Effector CD4-positive, alpha-beta T cell (primary cell): Measurements from ENCODE around the gene GFPT2.

Source experiments
- DNase-seq: peaks from one replicate; pipeline ENCODE4 v3.0.0-alpha.2; 2020

GFPT2 gene

DNA sequence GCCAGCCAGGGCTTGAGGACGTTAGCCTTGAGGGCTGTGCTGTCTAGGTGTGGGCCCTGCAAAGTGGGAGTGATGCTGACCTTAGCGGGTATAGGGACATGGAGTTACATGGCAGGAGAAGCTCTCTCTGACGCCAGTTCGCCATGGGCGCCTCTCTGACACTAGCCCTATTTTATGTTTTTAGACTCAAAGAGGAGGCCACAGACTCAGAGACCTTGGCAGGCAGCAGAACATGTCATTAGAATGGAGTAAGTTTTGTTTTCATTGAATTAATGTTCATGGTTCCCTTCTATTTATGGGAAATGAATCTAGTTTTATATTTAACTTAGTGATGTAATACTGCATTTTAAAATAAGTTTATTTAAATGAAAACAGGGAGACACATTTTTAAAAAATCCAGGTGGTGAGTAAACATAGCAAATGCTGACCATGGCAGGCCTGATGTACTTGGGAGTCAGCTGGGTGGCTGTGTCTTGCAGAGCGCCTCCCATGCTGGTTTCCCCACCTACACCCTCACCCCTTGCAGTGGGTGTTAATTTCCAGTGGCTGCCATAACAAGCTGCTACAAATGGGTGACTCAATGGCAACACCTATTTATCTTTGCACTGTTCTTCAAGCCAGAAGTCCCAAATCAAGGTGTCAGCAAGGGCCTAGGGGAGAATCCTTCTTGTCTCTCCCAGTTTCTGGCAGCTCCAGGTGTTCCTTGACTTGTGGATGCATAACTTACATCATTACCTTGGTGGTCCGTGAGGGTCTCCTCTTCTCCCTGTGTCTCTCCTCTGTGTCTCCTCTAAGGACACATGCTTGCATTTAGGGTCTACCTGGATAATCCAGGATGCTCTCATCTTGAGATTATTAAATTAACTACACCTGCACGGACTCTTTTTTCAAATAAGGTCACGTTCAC lies 25.6 kb upstream of the GFPT2 start:
- no peak for DNase-seq

DNA sequence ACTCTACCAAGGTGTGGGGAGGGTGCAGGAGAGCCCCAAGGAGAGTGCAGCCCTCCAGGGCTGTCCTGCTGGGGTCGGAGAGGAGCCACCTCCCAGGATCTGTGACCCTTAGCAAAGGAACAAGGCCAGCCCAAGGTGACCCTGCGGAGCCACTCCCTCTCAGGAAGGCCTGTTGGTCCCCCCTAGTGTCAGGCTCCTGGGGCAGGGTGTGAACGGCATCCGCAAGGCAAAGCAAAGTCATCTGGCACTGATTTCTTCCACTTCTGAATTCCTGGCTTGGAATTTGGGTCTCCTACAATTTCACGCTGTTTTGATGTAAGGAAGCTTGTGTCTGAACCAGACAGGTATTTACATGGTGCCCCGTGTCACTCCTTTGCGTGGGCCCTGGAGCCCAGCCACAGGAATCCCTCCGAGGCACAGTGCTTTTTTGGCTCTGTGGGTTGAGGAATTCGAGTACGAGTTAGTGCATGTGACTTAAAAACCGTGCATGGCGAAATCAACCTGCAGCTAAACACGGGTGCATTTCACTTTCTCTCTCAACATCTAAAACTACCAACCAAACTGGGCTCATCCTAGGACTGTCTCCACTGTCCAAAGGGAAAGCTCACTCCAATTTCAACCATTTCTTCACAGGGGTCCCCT lies 24.5 kb upstream of the GFPT2 start:
- DNase-seq = no peak

DNA sequence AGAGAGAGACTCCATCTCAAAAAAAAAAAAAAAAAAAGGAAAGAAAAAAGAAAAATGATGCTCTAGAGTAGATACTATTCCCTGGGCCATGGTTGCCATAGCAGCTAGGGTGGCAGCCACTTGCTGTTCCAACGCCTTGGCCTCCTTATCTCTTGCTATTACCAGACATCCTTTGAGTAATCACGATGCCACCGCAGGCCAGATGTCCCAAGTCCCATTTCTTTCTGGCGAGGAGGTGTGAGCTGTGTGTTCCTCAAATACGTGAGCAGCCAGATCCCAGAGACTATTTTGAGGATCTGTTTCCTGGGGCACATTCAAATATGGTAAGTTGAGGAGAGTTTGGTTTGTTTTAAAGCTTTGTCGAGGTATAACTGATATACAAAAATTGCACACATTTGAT lies 23.4 kb upstream of the GFPT2 start:
- no peak for DNase-seq

DNA sequence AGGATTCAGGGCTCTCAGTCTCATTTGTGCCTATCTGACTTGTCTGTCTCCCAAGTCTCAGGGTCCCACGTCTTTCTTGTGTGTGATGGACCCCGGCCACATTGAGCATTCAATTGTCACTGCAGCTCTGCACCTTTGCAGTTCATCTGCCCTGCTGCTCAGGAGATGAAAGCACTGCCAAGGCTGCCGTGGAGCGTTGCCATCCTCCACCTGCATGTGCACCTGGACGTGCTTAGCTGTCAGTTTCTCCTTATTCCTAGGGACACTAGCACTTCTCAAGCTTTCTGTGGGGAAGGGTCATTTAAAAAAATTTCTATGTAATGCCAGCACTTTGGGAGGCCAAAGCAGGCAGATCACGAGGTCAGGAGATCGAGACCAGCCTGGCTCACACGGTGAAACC lies 22.8 kb upstream of the GFPT2 start:
- no peak for DNase-seq

DNA sequence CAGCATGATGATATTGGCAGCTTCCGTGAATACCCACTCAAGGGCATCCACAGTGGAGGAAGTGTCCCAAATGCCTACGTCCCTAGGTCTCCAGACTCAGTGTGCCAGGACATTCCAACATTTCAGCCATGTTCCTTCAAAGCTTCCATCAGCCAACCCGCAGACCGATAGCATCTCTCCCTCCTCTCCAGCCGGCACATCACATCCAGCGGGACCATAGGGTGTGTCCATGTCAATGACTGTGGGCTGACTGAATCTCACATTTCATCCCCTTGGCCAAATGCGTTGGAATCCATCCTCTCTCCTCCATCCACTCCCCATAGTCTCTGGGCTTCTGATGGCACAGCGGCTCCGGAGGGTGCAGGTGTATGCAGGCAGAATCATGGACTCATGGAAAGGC lies 22.2 kb upstream of the GFPT2 start:
- no peak for DNase-seq

DNA sequence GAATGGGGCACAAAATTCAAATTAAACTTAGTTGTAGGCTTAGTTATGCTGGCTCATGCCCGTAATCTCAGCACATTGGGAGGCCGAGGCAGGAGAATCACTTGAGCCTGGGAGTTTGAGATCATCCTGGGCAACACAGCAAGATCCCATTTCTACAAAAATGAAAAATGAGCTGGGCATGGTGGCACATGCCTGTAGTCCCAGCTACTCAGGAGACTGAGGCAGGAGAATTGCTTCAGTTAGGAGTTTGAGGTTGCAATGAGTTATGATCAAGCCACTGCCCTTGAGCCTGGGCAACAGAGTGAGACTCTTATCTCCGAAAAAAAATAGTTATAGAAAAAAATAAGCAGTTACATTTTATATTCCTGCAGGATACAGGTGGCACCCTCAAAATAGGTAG lies 20.7 kb upstream of the GFPT2 start:
- no peak for DNase-seq

DNA sequence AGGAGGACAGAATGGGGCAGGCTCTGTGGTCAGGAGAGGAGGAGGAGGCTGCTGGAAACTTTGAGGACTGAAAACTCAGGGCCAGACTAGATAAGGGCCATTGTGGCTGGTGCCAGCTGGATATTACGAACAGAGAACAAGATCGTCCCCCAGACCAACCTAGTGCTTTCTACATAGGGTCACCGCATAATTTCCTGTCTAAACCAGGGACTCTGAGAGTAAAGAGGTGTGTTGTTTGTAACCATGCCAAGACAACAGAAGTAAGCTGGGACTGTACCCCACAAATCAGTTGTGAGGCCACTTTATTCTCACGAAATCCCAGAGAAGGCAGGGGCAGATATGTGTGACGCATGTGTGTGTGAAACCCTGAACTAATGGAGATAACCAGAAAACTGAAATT lies 20.3 kb upstream of the GFPT2 start:
- no peak for DNase-seq

DNA sequence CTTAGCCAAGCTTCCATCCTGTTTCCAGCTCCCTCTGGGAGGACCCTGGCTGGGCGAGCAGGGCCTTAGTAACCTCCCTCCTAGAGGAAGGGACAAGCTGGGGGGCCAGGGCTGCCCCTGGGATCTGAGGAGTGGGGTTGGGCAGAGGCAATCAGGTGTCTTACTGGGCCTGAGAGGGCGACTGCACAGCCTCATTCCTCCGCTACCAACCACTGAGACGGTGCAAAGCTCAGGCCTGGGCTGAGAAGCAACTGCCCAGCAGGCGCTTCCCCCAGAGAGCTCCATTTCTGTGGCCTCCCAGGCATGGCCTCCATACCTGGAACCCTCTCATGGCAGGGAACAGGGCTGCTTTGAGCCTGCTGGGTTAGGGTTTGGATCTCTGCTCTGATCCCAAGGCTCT lies 18.8 kb upstream of the GFPT2 start:
- no peak for DNase-seq

DNA sequence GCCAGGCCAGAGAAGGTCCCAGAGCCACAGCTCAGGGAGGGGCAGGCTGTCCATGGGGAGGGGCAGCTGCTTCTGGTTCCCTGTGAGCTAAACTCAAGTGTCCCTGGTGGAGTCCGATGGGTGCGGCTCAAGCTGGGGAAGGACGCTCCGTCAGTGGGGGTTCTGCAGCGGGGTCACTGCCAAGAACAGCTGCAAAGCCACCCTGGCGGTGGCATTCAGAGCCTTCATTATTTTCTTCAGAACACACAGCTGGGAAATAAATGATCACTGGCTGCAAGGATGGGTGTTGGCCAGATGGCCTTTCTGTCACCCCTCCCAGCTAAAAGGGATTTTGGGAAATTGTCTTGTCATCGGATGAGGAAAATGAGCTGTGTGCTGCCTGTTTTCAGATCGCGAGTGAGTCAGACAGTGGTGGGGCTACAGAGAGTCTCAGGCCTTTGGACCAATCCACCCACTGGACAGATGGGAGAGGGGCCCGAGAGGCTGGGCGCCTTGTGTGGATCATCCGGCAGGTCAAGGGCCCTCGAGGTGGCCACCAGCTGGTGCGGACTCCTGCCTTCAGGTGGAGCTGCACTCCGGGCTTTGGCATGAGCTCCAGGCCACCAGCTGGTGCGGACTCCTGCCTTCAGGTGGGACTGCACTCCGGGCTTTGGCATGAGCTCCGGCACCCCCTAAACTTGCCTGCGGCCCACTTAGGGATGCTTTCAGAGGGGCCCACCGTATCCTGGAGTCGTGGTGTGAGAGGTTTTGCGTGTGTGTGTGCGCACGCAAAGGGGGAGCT lies 17.9 kb upstream of the GFPT2 start:
- no peak for DNase-seq

DNA sequence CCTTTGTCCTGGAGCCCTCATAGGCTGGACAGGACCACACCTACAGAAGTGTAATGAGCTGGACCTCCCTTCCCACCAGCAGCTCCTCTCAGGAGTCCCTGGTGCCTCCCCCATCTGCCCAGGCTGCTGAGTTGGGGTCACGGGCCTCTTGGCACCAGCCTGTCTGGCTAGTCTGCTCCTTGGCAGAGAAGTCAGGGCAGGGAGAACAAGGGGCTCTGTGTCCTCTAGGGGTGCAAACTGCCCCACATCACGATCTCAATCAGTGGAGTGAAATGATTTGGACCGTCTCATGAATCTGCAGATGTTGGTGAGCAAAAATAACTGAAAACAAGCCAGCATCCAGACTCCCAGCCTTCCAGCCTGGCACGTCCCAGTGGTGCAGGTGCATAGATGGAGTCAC lies 14.9 kb upstream of the GFPT2 start:
- no peak for DNase-seq

DNA sequence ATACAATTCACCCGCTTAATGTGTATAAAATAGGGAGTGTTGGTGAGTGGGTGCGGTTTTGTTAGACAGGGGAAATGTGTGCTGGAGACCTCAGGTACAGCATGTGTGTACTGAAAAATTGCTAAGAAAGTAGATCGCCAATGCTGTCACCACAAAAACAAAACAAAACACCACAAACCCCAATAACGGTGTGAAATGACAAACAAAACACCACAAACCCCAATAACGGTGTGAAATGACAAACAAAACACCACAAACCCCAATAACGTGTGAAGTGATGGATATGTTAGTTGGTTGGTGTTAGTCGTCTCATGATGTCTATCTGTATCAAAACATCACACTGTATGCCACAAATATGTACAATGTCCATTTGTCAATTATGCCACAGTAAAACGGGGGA lies 14.2 kb upstream of the GFPT2 start:
- DNase-seq = no peak

DNA sequence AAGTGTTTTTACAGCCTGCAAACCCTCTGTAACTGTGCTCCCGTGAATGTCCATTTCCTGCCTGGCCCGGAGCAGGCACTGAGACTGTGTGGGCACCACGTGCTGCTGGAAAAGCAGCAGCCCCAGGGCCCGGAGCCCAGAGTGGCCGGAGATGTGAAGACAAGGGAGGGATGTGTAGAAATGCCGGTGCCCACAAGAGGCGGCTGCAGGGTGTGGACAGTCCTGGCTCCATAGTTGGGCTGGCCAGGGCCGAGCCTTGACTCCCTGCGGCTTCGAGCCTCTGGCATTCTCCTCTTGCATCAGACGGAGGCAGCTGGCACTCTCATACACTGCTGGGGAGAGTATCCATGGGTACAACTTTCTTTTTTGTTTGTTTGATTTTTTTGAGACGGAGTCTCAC lies 13.2 kb upstream of the GFPT2 start:
- no peak for DNase-seq

DNA sequence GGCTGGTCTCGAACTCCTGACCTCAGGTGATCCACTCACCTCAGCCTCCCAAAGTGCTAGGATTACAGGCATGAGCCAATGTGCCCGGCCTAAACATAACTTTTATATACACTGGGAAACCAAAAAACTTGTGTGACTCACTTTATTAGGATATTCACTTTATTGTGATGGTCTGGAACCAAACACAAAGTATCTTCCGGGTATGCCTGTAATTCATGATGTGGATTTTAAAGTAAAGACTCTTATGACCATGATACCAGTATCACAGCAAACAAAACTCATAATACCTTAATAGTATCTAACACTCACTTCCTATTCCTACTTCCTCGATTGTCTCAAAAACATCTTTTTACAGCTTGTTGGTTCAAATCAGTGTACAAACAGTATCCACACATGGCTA lies 12.7 kb upstream of the GFPT2 start:
- DNase-seq = no peak

DNA sequence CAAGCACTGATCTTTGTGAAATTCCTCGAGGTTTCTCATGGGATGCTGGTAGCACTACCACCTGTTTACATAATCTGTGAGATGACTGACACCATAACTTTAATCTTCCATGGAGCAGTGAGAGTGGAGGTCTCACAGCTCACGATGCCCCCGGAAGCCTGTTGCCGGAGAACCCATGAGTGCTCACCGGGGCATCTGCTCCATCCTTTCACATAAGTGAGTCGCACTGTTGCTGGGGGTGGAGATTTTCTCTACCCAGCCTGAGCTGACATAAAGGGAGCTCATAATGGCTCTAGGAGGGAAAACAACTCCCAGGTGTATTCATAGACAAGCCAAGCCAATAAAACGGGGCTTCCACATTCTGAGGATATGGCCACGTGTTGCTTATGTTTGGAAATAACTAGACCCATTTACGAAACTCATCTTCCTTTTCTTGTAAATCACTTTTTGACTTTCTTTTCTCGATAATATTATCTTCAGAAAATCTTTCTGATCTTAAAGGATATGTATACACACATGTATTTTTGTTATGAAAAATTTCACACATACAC lies 11.2 kb upstream of the GFPT2 start:
- DNase-seq = no peak

DNA sequence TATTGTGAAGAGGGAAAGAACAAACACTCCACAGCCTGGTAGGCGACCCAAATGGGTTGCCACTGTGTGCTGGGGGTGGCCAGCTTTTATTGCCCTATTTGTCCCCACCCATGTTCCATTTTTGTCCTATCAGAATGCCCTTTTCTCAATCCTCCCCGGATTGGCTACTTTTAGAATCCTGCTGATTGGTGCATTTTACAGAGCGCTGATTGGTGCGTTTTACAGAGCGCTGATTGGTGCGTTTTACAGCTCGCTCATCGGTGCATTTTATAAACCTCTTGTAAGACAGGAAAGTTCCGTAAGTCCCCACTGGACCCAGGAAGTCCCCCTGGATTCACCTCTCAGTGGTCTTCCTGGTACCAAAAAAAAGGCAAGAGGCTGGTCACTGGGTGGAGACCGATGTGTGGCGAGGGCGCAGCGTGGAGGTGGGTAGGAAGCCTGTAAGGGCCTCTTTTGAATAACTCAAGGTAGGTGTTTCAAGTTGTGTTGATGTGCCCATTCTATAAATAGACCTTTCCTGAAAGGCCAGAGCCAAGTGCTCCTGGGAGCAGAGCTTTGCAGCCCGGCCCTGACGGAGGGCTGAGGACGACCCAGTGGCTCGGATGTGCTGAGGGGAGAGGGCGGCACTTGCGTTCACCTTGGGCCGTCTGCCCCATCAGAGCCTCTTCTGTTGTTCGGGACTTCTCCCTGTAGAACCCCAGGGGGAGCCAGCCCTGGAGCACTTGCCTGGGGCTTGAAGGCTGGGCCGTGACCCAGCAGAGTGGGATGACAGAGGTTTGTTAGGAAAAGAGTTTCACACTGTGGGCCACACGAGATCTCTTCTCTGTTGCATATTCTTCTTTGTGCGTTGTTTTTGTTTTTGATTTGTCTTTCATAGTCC lies 7.2 kb upstream of the GFPT2 start:
- DNase-seq = no peak

DNA sequence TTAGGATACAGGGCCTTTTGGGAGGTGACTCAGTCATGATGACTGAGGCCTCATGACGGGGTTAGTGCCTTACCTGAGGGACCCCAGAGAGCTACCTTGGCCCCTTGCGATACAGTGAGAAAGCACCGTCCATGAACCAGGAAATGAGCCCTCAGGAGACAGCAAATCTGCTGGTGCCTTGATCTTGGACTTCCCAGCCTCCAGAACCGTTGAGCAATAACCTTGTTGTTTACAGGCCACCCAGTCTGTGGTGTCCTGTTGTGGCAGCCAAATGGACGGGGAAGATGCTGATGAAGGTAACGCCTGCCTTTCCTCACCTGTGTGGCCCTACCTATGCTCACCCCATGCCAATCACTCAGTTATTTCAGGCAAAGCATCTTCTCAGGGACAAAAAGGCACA lies 5.6 kb upstream of the GFPT2 start:
- no peak for DNase-seq

DNA sequence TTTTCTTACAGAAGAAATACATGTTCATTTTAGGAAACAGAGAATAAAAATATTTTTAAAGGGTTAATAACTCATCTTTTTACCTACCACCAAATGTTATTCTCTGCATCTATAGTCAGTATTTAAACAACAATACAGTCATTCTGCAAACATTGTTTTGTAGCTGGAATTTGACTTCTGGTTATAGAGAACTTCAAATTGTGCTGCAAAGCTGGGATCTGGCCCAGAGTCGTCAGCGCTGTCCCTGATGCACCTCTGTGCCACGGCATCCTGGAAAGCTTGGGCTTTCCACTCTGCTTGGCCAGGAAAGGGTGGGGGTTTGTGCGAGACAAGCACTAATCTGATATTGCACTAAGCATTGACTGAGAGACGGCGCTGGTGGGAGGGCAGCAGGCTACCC lies 5.0 kb upstream of the GFPT2 start:
- DNase-seq = no peak

DNA sequence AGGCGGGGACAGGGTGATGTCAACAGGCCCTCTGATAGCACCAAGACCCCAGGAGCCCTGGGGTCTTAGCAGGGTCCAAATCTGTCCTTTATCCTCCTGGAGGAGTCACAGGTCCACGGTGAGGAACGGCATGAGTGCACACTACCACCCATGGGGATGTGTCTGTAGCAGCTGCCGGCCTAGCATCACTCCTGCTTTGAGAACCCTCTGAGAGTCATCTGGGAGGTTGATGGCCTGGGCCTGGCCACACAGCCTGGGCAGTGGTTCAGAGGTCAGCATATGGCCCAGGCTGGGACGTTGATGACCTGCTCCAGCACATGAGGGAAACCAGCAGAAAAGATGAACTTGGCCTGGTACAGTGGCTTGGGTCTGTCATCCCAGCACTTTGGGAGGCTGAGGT lies 1.8 kb upstream of the GFPT2 start:
- no peak for DNase-seq

DNA sequence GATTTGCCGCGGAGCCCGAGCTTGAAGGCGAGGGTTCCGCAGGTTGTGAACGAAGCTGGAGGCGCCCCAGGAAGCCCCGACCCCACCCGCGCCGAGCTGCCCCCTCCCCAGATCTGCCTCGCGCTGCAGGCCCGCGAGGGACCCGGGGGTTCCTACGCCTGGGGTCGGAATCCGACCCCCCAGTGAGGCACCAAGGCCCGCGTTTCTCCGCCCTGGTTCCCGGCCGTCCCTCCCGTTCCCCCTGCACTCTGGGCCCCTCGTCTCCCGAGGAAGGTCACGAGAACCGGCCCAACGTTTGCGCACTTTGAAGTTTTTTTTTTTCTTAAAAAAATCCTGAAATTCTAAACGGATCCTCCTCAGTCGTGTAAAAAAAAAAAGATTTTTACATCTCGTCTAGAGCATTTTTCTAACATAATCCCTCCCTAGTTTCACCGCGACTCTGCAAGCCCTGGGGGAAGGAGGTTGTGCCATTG lies 880 bp upstream of the GFPT2 start:
- DNase-seq = no peak

DNA sequence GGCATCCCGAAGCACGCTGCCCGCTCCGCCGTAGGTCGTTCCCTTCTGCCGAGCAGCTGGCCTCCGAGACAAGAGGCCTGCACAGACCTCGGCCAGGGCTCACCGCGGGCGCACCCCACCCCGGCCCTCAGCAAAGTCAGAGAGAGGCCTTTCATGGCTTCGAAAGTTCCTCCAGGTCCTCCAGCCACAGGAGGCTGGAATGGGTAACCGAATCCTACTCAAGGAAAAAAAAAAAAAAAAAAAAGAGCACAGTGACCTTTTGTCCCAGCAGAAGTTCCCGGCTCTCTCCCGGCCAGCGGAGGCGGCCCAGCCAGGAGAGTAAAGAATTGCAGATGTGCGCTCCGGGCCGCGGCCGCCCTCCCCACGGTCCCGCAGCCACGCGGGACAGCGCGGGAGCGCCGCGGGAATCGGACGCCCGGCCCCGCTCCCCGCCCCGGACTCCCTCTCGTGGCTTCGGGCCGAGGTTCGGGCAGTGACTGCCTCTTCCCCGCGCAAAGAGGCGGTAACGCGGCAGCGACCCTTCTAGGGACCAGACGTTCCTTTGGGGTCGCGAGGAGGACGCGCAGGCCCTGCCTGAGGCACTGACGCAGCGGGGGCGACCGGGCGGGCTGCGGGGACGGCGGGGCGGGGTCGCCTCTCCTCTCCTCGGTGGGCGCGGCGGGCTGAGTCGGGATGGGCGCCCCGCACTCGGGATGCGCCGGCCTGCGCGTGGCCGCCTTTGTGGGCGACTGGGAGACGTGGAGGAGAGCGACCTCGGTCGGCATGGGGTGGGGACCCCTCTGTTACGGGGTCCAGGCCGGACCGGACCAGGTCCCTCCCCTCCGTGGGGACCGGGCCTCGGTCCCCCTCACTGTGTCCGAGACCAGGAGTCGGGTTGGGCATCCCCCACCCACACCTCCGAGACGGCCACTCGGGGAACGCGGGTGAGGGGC lies 754 bp downstream of the GFPT2 start:
- no peak for DNase-seq
